ENCODE data around the gene RBM47.

The RBM47 gene

DNA sequence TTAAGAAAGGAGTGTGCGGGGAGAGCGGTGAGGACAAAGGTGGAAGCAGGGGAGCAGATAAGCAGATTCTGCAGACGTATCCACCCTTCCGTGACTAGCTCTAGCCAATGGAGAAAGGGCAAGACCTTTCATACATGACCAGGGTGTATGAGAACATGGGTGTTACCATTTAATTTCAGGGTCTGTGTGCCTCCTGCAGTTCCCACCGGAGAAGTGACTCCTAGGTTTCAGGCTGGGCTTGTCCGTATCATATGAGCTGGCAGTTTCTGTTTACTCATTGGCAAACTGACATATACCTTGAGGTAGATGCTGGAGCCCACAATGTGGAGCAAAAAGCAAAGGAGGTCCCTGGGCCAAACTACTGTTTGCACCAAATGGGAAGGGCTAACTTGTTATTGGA lies 6.8 kb downstream of the RBM47 start:
- DNase-seq, result no peak

DNA sequence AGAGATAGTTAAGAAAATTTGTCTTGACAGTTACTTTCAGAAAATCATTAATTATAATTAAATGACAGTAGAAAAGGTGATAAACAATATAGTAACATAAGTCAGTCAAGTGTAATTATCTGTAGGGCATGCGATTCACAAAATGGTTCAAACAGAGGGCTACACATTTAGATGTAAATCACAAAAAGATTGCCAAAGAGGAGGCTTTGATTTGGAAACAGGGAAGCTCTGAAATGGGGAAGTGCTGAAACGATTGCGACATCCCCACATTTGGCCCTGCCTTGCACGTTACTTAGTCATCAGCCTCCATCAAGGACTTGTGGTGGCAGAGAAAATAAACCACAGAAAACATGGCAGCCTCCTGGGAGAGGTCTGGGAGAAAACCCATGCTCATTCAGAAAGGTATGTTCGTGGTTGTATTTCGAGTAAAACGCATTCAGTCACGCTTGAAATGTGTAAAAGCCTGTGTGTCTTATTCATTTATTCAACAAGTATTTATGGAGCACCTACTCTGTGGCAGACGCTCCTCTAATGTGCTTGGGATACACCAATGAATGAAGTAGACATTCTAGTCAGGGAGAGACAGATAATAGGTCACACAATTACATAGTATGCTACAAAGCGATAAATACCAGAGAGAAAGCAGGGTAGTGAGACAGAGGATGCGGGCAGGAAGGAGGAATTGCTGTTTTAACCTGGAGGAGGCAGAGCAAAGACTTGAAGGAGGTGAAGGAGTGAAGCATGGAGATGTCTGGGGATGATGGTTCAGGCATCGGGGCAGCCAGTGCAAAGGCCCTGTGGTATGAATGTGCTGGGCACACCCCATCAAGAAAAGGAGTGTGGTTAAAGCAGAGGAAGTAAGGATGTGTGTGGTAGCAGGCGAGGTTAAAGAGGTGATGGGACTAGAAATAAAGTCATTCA lies 7.8 kb downstream of the RBM47 start:
- no peak for DNase-seq

DNA sequence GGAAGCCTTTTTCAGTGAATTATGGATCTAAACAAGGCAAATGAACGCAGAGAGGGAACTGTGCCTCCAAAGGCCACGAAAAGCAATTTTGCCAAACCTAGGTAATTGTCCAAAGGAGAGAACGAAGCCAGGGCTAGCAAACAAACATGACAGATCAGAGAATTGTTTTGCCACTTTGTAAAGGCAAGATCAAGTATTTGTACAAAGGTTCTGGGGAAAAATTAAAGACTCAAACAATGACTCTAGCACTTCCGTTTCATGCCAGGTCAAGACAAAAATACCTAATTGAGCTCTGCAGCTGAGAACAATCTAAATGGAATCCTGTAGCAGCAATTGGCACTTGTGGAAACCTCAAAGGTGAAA lies 8.5 kb downstream of the RBM47 start:
- DNase-seq, result no peak

DNA sequence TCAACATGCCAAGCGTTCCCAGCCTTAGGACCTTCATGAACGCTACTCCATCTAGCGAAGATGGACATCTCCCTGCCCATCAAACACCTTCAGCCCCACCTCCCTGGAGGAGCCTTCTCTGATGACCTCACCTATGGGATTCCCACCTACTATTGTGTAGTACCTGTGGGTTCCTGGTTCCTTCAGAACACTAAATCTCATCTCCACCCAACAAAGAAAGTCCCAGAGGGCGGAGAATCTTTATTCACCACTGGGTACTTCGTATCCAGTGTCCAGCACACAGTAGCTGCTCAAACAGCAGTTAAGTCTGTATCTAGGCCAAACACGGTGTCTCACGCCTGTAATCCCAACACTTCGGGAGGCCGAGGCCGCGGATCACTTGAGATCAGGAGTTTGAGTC lies 10.1 kb downstream of the RBM47 start:
- no peak for DNase-seq

DNA sequence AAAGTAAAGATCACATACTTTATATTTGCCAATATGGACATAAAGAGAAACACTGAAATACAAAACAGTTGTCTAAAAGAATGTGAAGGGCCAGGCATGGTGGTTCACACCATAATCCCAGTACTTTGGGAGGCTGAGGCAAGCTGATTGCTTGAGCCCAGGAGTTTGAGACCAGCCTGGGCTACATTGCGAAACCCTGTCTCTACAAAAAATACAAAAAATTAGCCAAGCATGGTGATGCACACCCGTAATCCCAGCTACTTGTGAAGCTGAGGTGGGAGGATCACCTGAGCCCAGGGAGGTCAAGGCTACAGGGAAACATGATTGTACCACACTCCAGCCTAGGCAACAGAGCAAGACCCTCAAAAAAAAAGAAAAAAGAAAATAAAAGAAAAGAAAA lies 11.8 kb downstream of the RBM47 start:
- DNase-seq, result no peak

DNA sequence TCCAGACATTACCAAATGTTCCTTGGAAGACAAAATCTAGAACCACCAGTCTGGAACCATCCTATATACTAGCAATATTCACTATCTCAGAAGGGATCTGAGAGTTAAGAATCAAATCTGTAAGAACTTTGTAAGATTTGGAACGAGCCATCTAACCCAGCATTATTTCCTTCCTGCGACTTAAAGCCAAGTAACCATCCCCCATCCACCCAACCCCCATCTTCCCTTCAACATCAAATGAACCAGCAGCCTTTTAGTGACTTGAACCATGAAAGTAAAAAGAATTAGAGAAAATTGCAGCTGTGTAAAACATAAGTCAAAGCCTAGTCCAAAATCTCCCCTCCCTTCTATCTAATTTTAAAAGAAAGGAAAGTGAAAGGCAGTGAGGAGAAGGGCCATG lies 15.6 kb downstream of the RBM47 start:
- no peak for DNase-seq

DNA sequence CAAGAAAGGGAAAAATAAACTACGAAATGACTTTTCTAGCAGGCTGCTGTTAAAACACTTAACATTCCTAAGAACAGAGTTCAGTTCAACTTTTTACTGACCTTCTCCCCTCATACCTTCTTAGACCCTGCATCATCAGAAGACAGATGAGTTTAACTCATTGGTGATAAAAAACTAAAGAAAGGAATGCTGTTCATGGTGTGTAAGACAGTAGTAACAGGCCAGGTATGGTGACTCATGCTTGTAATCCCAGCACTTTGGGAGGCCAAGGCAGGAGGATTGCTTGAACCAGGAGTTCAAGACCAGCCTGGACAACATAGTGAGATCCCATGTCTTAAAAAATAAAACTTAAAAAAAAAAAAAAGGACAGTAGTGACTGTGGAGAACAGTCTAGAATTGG lies 16.2 kb downstream of the RBM47 start:
- no peak for DNase-seq

DNA sequence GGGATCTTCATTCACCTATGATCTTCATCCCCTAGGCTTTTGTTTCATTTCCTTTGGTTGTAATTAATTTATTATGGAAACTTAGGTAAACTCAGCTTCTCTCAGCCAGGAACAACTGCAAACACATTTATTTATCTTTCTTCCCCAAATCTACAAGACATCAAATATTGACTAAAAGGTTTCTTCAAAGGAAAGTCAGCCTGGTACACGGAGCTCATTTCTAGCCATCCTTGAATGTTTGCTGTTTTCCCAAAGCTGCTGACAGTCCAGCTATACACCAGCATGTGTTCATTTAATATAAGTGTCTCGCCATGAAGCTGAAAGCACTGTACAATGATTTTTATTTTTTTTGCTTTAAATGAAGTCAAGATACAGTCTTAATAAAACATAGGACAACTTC lies 16.8 kb downstream of the RBM47 start:
- no peak for DNase-seq

DNA sequence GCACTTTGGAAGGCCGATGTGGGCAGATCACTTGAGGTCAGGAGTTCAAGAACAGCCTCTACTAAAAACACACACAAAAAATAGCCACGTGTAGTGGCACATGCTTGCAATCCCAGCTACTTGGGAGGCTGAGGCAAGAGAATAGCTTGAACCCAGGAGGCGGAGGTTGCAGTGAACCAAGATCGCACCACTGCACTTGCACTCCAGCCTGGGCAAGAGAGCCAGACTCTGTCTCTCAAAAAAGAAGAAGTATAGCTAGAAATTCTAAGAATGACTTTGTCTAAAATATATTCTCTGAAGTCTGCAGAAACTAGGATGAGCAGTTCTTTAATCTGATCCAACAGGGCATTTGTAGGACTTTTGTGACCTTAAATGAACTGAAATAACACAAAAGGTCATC lies 17.4 kb downstream of the RBM47 start:
- DNase-seq, result no peak

DNA sequence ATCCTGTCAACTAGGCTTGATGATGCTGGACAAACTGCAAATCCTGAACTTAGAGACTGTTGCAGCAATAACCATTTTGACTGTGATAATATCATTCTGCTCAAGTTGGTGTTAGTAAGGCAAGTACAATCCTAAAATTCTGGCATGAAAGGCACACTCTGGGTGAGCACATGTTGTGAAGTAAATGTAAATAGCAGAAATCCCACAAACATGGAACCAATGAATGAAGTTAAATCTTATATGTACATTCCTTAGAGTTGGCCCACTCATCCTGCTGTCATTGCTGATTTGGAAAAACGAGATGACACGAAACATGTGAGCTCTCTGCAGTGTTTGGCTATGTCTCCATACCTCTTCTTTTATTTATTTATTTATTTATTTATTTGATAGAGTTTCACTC lies 21.0 kb downstream of the RBM47 start:
- DNase-seq, result no peak

DNA sequence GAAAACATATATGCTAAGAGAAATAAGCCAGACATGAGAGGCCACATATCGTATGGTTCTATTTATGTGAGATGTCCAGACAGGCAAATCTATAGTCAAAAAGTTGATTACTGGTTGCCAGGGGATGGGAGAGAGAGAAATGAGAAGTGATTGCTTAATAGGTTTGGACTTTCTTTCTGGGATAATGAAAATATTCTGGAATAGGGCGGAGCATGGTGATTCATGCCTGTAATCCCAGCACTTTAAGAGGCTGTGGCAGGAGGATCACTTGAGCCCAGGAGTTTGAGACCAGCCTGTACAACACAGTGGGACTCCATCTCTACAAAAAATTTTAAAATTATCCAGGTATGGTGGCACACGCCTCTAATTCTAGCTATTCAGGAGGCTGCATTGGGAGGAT lies 22.4 kb downstream of the RBM47 start:
- no peak for DNase-seq

DNA sequence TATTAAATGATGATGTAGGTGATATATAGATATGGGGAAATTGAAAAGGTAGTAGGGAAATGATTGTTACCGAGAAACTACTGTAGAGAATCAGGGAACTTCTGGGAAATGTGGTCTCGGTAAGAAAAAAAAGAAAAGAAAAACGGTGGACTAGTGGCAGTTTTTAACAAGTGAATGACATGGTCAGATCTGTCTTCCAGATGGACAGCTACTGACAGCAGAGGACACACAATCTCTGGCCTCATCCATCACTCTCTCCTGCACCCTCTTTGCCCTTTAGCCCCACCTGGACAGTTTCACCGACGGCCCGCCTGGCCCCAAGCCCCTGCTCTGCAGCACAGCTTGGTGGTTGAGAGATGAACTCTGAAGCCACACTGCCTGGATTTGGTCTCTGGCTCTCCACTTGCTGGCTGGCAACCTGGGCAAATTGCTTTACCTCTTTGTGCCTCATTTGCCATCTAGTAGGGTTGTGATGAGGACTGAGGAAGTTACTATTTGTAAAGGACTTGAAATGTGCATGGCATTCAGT lies 23.4 kb downstream of the RBM47 start:
- no peak for DNase-seq

DNA sequence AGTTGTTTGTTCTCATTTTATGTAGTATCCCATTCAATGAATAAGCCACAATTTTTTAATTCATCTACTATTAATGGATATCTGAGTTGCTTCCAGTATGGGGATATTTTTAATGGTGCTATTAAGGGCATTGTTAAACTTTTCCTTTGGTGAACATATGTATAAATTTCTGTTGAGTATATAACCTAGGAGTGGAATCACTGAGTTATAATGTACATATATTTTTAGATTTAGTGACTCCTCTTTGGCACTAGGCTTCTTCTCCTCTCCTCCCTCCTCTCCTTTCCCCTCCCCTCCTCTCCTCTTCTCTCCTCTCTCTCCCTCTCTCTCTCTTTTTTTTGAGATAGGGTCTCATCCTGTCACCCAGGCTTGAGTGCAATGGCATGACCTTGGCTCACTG lies 26.4 kb downstream of the RBM47 start:
- no peak for DNase-seq

DNA sequence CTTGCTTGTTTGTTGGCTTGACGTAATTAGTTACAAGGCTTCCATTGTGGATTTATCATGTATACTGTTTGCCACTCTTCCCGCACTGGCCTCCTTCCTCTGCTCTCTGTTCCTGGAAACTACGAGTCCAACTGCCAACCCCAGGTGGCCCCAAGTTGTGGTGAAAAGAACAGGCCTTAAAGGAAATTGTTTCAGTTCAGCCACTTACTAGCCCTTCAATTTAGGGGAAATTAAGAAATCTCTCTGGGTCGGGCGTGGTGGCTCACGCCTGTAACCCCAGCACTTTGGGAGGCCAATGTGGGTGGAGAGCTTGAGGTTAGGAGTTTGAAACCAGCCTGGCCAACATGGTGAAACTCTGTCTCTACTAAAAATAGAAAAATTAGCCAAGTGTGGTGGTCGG lies 28.0 kb downstream of the RBM47 start:
- DNase-seq, result no peak

DNA sequence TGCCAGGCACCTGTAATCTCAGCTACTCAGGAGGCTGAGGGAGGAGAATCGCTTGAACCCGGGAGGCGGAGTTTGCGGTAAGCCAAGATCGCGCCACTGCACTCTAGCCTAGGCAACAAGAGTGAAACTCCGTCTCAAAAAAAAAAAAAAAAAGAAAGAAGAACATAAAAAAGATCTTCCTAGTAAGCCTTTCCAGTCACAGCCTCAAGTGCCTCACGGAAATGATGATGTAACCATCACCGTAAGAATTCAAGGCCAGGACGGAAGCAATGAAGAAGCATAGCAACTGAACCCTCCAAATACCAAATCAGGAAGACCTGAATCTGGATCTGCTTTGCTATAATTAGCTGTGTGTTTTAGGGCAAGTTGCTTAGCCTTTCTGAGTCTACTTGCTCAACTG lies 28.8 kb downstream of the RBM47 start:
- DNase-seq, result no peak

DNA sequence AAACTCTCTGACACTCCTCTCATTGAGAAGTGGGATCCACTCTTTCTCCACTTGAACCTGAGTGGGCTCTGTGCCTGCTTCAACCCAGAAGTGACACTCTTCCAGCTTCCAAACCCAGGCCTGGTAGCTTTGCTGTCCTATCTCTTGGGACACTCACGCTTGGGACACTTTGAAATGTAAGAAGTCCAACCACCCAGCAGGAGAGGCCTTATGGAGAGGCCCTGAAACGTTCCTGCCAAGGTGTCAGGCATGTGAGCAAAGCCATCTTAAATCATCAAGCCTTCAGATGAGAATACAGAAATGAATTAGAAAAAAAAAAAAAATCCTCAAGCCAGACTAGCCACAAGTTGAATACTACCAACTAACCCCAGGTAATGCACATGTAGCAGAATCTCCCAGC lies 30.2 kb downstream of the RBM47 start:
- DNase-seq, result no peak

DNA sequence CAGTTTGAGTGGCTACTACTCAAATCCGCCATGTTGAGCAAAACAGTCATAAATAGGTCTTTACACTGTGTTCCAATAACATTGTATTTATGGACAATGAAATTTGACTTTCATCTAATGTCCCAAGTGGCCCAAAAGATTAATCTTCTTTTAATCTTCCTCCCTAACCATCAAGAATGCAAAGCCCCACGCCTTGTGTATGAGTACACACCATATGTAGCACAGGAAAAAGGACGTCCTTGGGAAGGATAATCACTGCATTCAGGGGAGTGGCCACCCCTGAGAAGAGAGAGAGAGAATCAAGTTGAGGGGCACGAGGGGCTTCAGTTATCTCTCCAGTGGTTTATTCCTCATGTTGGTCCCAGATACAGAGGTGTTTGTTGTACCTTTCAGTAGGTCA lies 33.1 kb downstream of the RBM47 start:
- no peak for DNase-seq

DNA sequence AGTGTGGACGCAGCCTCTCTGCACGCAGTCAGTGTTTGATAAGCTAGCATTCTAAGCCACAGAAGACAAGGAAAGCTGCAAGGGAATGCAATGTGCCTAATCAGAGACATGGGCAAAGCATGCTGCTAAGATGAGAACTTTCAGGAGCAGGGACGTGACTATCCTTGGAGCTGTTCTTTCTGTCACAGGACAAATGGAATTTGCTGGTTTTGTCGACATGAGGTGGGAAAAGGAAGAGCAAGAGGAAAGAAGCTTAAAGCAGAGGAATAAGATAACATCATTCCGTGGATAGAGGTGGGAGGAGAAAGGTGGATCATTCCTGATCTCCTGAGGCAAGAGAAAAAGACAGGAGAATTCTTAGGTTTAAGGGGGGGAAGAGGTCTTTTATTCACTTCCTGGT lies 33.7 kb downstream of the RBM47 start:
- DNase-seq, result no peak

DNA sequence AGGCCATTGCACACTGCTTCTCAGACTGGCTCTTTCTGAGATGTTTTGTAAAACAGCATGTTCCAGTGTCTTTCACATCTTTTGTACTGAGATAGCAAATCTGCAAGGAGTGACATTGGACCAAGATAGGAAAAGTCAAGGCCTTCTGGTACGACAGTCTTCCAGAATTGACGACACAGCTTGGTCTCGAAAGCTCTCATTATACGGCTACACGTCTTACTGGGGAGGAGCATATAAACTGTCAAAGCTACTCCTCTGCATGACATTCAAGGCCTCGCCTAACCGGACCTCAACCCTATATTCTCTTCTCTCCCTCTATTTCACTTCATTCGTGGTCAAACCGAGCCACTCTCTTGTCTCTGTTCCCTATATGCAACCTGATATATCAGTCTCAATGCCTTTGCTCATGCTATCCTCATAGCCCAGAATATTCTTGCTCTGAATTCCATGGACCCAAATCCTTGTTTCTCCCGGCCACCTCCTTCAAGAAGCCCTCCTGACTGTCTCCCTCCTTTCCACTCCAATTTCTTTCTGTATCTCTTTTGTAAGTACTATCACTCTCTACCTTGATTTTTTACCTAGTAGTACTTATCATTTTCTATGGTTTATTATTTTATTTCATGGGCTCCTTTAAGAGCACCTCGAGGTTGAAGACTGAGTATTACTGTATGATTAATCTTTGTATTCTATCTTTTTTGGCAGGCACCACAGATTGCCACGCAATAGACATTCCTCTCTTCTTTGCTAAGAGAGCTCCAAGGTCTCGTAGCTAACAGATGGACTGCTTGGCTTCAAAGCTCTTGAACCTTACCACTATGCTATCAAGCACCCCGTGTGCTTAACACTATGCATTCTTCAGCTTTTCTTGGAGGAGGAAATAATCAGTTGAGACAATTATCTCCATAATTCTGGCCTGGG lies 35.1 kb downstream of the RBM47 start:
- DNase-seq, result no peak

DNA sequence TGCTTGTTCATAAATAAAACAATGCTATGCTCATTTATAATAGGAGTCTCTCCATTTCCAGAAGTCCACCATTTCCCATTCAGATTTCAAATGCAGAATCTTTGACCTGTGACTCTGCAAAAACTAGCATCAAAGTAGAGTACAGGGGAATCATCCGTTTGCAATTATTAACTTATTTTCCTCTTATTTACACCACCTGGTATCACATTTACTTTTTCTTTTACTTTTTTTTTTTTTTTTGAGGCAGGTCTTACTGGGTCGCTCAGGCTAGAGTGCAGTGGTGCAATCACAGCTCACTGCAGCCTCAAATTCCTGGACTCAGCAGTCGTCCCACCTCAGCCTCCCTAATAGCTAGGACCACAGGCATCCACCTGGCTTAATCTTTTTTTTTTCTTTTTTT lies 37.6 kb downstream of the RBM47 start:
- no peak for DNase-seq

DNA sequence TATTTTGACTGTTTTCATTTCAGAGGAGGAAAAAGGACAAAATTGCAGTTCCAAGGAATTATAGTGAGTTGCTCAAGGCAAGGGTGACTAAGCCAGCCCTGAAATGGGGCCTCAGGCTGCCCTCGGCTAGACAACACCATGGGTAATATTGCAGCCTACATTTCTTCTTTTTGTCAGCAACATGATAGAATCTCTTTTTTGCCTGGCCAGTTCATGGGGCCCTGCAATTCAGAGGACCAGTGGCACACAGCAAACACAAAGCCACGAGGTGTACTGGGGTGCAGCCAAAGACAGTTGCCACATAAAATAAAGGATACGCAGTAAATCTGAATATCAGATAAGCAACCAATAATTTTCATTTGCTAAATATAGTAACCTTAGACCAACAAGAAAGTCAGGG lies 41.8 kb downstream of the RBM47 start:
- DNase-seq, result no peak

DNA sequence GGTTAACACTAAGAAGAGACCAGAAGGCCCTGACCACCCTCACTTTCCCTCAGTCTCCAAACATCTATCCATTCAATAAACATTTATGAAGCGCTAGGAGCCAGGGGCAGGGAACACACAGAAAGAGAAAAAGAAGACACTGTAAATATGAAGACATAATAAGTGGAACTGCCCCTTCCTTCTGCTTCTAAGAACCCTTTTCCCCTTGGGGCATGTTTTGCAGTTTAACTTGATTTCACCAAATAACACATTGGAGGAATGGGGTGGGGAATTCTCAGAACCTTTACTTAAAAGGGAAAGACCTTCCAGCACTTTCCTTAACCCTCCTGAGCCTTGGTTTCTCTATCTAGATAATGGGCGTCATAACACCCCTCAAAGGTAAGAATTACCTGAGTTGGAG lies 42.3 kb downstream of the RBM47 start:
- DNase-seq, result no peak

DNA sequence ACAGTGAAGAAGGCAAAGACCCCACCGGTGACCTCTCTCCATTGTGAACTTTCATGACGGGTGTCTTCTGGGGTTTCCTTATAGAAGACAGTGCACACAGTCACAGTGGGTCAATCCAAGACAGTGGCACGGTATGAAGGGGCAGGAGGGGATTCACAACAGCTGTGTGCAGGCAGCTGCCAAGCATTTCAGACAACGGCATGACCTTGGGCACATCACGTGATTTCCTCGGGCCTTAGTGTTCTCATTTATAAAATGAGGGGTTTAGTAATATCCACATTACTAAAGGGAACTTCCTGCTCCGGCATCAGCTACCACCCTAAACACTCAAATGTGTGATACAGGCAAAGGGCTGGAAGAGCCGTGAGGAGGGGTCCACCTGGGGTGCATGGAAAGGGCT lies 42.9 kb downstream of the RBM47 start:
- DNase-seq, result no peak

DNA sequence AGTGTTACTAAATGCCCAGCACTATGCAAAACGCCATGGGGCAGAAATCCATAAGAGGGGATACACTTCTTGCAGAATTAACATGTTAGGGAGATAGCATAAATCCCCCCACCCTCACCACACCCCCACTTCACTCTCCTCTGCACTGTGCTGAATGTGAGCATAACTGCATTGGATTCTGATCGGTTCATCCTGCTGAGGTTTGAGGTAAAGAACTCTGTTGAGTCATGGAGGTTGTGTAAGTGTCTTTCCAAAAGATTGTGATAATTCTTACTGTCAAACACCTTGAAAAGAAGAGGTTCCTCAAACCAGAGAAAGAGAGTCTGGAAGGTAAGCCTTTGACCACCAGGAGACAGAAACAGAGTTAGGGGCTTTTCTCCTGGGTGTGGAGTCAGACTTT lies 43.6 kb downstream of the RBM47 start:
- no peak for DNase-seq
